Measurements from ENCODE around the gene CASP9. TPM values are rescaled to one million over a fixed set of nuclear protein-coding genes. Genes with fewer than 3 reads are reported as not detected.
"Not testable (repeated sequence)": the region's sequence is repeated elsewhere in the genome, so short reads cannot be mapped to it uniquely, and the experiment has no call there.

Gene CASP9
- total RNA-seq, 2 experiments from 2014 or later = 9.7 to 11.5 TPM

DNA sequence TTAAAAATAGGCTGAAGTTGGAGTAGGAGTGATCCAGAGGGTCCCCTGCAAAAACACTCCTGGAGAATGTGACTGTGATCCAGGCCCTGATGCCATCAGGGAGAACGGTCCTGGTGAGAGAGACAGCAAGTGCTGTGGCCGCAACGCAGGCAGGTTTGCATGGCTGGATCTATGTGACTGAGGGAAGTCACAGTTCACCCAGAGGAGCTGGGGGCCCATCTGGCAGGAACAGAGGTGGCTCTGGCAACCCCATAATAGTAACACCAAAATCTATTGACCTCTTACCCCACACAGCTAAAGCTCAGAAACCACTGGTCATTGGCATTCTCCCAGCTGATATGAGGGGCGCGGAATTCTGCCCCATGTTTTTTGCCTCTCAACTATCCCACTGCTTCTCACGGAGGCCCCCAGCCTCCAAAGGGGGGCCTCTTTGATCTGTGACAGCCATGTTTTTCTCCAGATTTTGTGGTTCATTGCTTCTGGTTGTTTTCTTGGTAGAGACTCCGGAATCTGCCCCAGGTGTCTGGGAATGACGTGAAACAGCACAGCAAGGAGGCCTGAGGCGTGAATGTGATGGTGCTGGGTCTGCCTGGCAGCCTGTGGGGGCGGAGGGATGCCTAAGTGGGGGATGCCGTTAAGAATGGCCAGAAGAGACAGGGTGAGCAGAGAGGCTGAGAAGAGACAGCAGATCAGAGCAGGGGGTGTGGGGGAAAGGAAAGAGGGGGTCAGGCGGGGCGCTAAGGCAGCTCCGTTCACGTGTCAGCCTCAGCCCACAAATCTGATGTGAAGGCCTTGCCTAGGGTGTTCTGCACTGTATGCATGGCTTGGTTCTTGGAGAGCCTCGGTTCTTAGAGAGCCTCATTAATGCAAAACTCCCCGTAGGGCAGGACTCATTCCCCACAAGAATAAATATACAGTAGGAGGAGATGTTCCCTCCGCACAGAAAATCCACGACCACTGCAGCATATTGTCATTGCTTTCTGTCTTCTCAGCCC lies 23.5 kb downstream of the CASP9 start:
- ATAC-seq (no peak), DNase-seq (no peak)
- H3K4me1 Mint-ChIP-seq (ENCODE audit: low read depth) = no peaks in the 10 kb centered on the region
- H3K27me3 Mint-ChIP-seq = no peaks in the 10 kb centered on the region
- no peak overlapping the region for H3K27ac Mint-ChIP-seq
- CTCF ChIA-PET = interaction anchor here (0.7 to 1.2 kb wide), 5 partner anchors 52 to 180 kb away, joined by 3 to 5 read pairs (median 3); no protein-coding TSS in a partner anchor
- H3K4me3 Mint-ChIP-seq = no peak overlapping the region
- POLR2A ChIA-PET = no interaction called here
- intact Hi-C loops (cut with micrococcal nuclease) = no loop called here
- H3K9me3 Mint-ChIP-seq = no peaks in the 10 kb centered on the region
- peaks cover 4% of the 10 kb centered on the region for H3K36me3 Mint-ChIP-seq (ENCODE audit: low read depth)
- TF ChIP-seq, protein P1, sequence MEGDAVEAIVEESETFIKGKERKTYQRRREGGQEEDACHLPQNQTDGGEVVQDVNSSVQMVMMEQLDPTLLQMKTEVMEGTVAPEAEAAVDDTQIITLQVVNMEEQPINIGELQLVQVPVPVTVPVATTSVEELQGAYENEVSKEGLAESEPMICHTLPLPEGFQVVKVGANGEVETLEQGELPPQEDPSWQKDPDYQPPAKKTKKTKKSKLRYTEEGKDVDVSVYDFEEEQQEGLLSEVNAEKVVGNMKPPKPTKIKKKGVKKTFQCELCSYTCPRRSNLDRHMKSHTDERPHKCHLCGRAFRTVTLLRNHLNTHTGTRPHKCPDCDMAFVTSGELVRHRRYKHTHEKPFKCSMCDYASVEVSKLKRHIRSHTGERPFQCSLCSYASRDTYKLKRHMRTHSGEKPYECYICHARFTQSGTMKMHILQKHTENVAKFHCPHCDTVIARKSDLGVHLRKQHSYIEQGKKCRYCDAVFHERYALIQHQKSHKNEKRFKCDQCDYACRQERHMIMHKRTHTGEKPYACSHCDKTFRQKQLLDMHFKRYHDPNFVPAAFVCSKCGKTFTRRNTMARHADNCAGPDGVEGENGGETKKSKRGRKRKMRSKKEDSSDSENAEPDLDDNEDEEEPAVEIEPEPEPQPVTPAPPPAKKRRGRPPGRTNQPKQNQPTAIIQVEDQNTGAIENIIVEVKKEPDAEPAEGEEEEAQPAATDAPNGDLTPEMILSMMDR (IDR thresholded peaks at IDR 0.05) = no peak

DNA sequence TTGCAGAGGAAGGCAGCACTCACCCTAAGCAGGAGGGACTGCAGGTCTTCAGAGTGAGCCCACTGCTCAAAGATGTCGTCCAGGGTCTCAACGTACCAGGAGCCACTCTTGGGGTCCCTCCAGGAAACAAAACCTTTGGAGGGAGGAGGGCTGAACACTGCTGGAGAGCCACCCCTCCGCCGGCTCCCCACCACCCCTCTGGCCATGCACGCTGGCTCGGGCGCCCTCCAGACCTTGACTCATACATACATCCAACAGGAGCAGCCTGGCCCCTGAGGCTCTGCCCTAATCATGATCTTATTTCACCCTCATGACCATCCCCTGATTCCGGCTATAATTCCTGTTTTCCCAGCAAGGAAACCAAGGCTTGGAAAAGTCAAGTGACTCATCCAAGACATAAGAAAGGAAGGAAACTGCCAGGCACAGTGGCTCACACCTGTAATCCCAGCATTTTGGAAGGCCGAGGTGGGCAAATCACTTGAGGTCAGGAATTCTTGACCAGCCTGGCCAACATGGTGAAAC lies 30.1 kb downstream of the CASP9 start:
- intact Hi-C loops (cut with micrococcal nuclease) = no loop called here
- ATAC-seq (no peak), DNase-seq (no peak)
- Mint-ChIP-seq H3K27me3 (no peaks in the 10 kb centered on the region), H3K4me1 (ENCODE audit: low read depth) (no peaks in the 10 kb centered on the region), H3K27ac (no peak overlapping the region), H3K9me3 (no peaks in the 10 kb centered on the region), H3K4me3 (no peak overlapping the region), H3K36me3 (ENCODE audit: low read depth) (peaks cover 6% of the 10 kb centered on the region)
- POLR2A ChIA-PET = no interaction called here
- CTCF ChIA-PET = no interaction called here
- TF ChIP-seq, protein P1 (IDR thresholded peaks at IDR 0.05) = no peak

DNA sequence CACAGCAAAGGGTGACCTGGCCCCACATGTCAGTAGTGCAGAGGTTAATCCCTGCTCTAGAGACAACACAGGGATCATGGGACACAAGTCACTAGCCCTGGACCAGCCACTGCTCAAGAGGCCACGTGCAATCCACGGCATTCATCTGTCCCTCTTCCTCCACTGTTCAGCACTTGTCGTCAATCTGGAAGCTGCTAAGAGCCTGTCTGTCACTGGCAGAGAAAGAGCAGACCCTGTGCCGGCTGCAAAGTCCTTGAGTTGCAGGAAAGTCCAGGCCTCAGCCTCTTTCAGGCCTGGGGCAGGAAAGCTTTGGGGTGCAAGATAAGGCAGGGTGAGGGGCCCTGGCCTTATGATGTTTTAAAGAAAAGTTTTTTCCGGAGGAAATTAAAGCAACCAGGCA lies 31.4 kb downstream of the CASP9 start:
- no peak for ATAC-seq
- Mint-ChIP-seq H3K4me3 (no peak overlapping the region), H3K9me3 (no peaks in the 10 kb centered on the region), H3K27me3 (no peaks in the 10 kb centered on the region), H3K27ac (no peak overlapping the region), H3K36me3 (ENCODE audit: low read depth) (peaks cover 4% of the 10 kb centered on the region), H3K4me1 (ENCODE audit: low read depth) (no peaks in the 10 kb centered on the region)
- no peak for DNase-seq
- POLR2A ChIA-PET = no interaction called here
- TF ChIP-seq, protein P1 (IDR thresholded peaks at IDR 0.05) = no peak
- CTCF ChIA-PET = no interaction called here
- intact Hi-C loops (cut with micrococcal nuclease) = no loop called here

DNA sequence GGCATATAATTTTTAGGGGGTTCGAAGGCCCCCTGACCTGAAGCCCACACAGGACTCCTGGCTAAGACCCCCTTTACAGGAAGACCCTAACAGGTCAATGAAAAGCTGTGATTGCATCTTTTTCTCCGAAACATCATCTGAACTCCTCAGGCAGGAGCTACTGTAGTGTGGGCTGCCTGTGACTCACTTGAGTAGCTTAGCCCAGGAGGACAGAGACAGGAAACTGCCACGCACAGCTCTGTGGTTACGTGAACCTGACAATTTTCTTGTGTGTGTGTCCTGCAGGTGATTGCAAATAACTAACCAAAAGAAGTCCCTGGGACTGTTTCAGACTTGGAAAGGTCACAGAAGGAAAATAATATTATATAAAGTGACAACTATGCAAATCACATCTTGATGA lies 33.0 kb downstream of the CASP9 start:
- H3K4me3 Mint-ChIP-seq; H3K27me3 Mint-ChIP-seq; intact Hi-C loops (cut with micrococcal nuclease); H3K36me3 Mint-ChIP-seq (ENCODE audit: low read depth); H3K4me1 Mint-ChIP-seq (ENCODE audit: low read depth); H3K27ac Mint-ChIP-seq; POLR2A ChIA-PET; H3K9me3 Mint-ChIP-seq: not testable (repeated sequence)
- CTCF ChIA-PET = interaction anchor here (1.2 to 1.5 kb wide), 2 partner anchors 23 to 168 kb away, joined by 3 read pairs; no protein-coding TSS in a partner anchor
- DNase-seq = peak; percentile 33
- peak; percentile 69 for ATAC-seq

DNA sequence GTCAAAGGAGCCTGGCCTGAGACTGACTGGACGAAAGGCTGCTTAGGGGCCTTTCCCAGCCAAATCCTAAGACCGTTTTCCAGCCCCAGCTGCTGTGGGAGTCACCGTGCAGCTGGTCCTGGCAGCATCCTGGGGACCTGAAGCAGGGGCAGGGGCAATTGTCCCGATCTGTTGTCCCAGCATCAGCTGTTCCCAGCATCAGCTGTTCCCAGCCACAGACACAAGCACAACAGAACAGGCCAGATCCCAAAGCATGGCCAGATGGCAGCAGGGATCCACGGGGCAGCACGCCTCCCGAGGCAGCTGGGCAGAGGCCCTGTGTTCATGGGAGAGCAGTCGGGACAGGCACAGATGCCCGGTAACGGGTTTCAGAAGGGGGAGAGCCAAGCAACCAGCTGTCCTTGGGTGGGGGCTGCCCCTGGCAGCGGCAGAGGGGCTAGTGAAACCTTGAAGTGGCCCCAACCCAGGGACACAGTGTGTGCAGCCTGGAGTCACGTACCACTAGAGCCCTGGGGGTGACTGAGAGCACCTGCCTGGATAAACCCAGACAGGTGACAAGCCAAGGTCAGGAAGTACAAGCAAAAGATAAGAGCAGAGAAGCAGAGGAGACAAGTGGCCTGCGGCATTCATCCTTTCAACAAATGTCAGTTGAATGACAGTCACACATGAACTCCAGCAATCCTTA lies 34.8 kb downstream of the CASP9 start:
- TF ChIP-seq, protein P1 (IDR thresholded peaks at IDR 0.05) = no peak
- intact Hi-C loops (cut with micrococcal nuclease) = no loop called here
- H3K36me3 Mint-ChIP-seq (ENCODE audit: low read depth) = peaks cover 2% of the 10 kb centered on the region
- DNase-seq = no peak
- H3K27ac Mint-ChIP-seq = no peak overlapping the region
- H3K4me1 Mint-ChIP-seq (ENCODE audit: low read depth) = no peaks in the 10 kb centered on the region
- no peak for ATAC-seq
- no peak overlapping the region for H3K4me3 Mint-ChIP-seq
- no peaks in the 10 kb centered on the region for H3K27me3 Mint-ChIP-seq
- POLR2A ChIA-PET = no interaction called here
- no peaks in the 10 kb centered on the region for H3K9me3 Mint-ChIP-seq
- CTCF ChIA-PET = no interaction called here
